ENCODE data around the gene MT1F.

DNA sequence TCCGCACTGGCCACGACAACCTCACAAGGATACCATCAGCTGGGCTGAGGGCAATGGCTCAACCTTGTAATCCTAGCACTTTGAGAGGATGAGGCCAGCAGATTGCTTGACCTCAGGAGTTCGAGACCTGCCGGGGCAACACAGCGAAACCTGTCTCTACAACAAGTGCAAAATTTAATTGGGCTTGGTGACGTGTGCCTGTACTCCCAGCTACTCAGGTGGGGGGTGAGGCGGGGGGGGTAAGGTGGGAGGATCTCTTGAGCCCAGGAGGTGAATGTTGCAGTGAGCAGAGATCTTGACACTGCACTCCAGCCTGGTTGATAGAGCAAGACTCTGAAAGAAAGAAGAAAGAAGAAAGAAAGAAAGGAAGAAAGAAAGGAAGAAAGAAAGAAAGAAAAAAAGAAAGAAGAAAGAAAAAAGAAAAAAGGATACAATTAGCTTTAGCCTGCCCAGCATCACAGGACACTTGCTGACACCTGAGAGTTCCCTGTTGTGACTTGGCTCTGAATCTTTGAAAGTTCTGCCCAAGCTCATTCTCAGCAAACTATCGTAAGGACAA, 37.3 kb upstream of the MT1F start:
- TF ChIP-seq EP300 (IDR thresholded peaks at IDR 0.05) (no peak), POLR2A (IDR thresholded peaks at IDR 0.05) (no peak)
- TF ChIP-seq, protein P1, sequence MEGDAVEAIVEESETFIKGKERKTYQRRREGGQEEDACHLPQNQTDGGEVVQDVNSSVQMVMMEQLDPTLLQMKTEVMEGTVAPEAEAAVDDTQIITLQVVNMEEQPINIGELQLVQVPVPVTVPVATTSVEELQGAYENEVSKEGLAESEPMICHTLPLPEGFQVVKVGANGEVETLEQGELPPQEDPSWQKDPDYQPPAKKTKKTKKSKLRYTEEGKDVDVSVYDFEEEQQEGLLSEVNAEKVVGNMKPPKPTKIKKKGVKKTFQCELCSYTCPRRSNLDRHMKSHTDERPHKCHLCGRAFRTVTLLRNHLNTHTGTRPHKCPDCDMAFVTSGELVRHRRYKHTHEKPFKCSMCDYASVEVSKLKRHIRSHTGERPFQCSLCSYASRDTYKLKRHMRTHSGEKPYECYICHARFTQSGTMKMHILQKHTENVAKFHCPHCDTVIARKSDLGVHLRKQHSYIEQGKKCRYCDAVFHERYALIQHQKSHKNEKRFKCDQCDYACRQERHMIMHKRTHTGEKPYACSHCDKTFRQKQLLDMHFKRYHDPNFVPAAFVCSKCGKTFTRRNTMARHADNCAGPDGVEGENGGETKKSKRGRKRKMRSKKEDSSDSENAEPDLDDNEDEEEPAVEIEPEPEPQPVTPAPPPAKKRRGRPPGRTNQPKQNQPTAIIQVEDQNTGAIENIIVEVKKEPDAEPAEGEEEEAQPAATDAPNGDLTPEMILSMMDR (IDR thresholded peaks at IDR 0.05), result no peak
